ENCODE data around the gene FAM124A. TPM values are rescaled to one million over a fixed set of nuclear protein-coding genes. Genes with fewer than 3 reads are reported as not detected.

Gene FAM124A
- total RNA-seq, 1 experiment from 2014 or later, result 3.1 TPM

- ATAC-seq (no peak), DNase-seq (ENCODE audit: low read depth, low spot score) (no peak)
- ChIA-PET RAD21 (ENCODE audit: low non-redundant PET in 1 of 2, low total read pairs in 2 of 2, uncharacterized antibody in 2 of 2, unreplicated experiment in 2 of 2) (no interaction called here), POLR2A (no interaction called here), CTCF (no interaction called here)
- no peaks in the 10 kb centered on the region for H3K4me1 ChIP-seq (ENCODE audit: control insufficient read depth in 1 of 2, insufficient read depth in 2 of 2, low read length in 2 of 2)
- no peaks in the 10 kb centered on the region for H3K79me2 ChIP-seq (ENCODE audit: insufficient read depth, low read length)
- TF ChIP-seq FOSL1 (IDR thresholded peaks at IDR 0.05; ENCODE audit: low read depth) (no peak), JUND (IDR thresholded peaks at IDR 0.05) (no peak), YY1 (IDR thresholded peaks at IDR 0.05; ENCODE audit: extremely low read depth, insufficient replicate concordance, low read depth, low read length) (no peak), MAX (IDR thresholded peaks at IDR 0.05) (no peak), POLR2A (IDR thresholded peaks at IDR 0.05; ENCODE audit: borderline replicate concordance, extremely low read depth, insufficient read depth, insufficient read length) (no peak), EZH2 (IDR thresholded peaks at IDR 0.05) (no peak), REST (IDR thresholded peaks at IDR 0.05; ENCODE audit: low read depth) (no peak), TCF7L2 (IDR thresholded peaks at IDR 0.05; ENCODE audit: borderline replicate concordance, extremely low read depth, insufficient read depth, insufficient read length) (no peak), EZH2phosphoT487 (IDR thresholded peaks at IDR 0.05; ENCODE audit: borderline replicate concordance) (no peak)
- intact Hi-C loops (cut with micrococcal nuclease), result no loop called here
- H3K36me3 ChIP-seq (ENCODE audit: control insufficient read depth in 1 of 2, insufficient read depth in 2 of 2, low read length in 2 of 2), result no peaks in the 10 kb centered on the region
- no TSS peak for BruUV-seq (replicated peaks)
- H3K9me3 ChIP-seq (ENCODE audit: control insufficient read depth in 1 of 2, insufficient read depth in 1 of 2, low read depth in 1 of 2, low read length in 2 of 2), result no peaks in the 10 kb centered on the region
- H2AFZ ChIP-seq (ENCODE audit: low read depth, low read length, poor library complexity, severe bottlenecking), result no peak overlapping the region
- H3K4me3 ChIP-seq (replicated peaks in 1 of 2; ENCODE audit: low read depth in 1 of 2, low read length in 2 of 2), result no peak overlapping the region
- no peak overlapping the region for H3K4me2 ChIP-seq (ENCODE audit: low read length)
- H4K20me1 ChIP-seq (ENCODE audit: insufficient read depth), result no peaks in the 10 kb centered on the region
- H3K9ac ChIP-seq (ENCODE audit: low read length), result no peak overlapping the region
- no peaks in the 10 kb centered on the region for H3K27me3 ChIP-seq (ENCODE audit: insufficient read depth, low read length)
- no peak overlapping the region for H3K27ac ChIP-seq (ENCODE audit: low read depth, low read length)
- no peaks in the 10 kb centered on the region for H3K9me2 ChIP-seq (ENCODE audit: insufficient read depth)
Measured at GRCh38 chr13:51326777-51327176, 104.6 kb downstream of the FAM124A start.
